Neuronal stem cell (in vitro differentiated cells): Measurements from ENCODE around the gene IMP4.

Experiments
- DNase-seq: peaks from one replicate; pipeline ENCODE4 v3.0.0-alpha.2; 2013; ENCODE audit warnings: low spot score
- H2AFZ ChIP-seq: one replicate; pipeline ENCODE4 v1.6.1; 2013; ENCODE audit warnings: mild to moderate bottlenecking, low read length, inconsistent platforms
- H2AK5ac ChIP-seq: 2 replicates; pipeline ENCODE4 v1.6.1; 2013; ENCODE audit warnings: low read depth, mild to moderate bottlenecking, inconsistent platforms, low read length, moderate library complexity, mixed read lengths
- H2BK120ac ChIP-seq: 2 replicates; pipeline ENCODE4 v1.6.1; 2013; ENCODE audit warnings: low read depth, mild to moderate bottlenecking, inconsistent platforms, low read length, moderate library complexity, mixed read lengths
- H2BK12ac ChIP-seq: one replicate; pipeline ENCODE4 v1.6.1; 2013; ENCODE audit warnings: low read length, inconsistent platforms
- H2BK15ac ChIP-seq: 2 replicates; pipeline ENCODE4 v1.6.1; 2013; ENCODE audit warnings: mild to moderate bottlenecking, low read length, inconsistent platforms, mixed read lengths
- H2BK5ac ChIP-seq: one replicate; pipeline ENCODE4 v1.6.1; 2013; ENCODE audit warnings: inconsistent platforms, mild to moderate bottlenecking, low read length, moderate library complexity
- H3K14ac ChIP-seq: one replicate; pipeline ENCODE4 v1.6.1; 2013; ENCODE audit warnings: low read length, inconsistent platforms
- H3K18ac ChIP-seq: 2 replicates; pipeline ENCODE4 v1.6.1; 2013; ENCODE audit warnings: low read length, inconsistent platforms
- H3K23ac ChIP-seq: 2 replicates; pipeline ENCODE4 v1.6.1; 2013; ENCODE audit warnings: low read depth, mild to moderate bottlenecking, mixed read lengths, low read length, inconsistent platforms; ENCODE audit not compliant: poor library complexity
- H3K27ac ChIP-seq: replicated peaks from 3 replicates; pipeline ENCODE4 v1.5.1; 2013; ENCODE audit warnings: low read length, inconsistent platforms
- H3K27me3 ChIP-seq, 3 experiments: 2 replicates each; pipeline ENCODE4 v1.6.1; 2013; ENCODE audit warnings: low read length in 3 of 3, mild to moderate bottlenecking in 2 of 3, inconsistent platforms in 1 of 3, low read depth in 1 of 3, mixed read lengths in 1 of 3, moderate library complexity in 1 of 3; ENCODE audit not compliant: control insufficient read depth in 3 of 3, insufficient read depth in 3 of 3
- H3K36me3 ChIP-seq, 2 donors: replicated peaks in 1 of 2; 2 replicates each; pipeline ENCODE4 v1.6.1; 2013; ENCODE audit warnings: low read length in 2 of 2; ENCODE audit not compliant: control insufficient read depth in 2 of 2, insufficient read depth in 2 of 2
- H3K4ac ChIP-seq: 2 replicates; pipeline ENCODE4 v1.6.1; 2013; ENCODE audit warnings: inconsistent platforms, mild to moderate bottlenecking, low read length, moderate library complexity
- H3K4me1 ChIP-seq, 2 donors: 1 replicate in 1 of 2; 2 replicates in 1 of 2; pipeline ENCODE4 v1.6.1; 2013; ENCODE audit warnings: low read length in 2 of 2, low read depth in 1 of 2; ENCODE audit not compliant: control insufficient read depth in 2 of 2, insufficient read depth in 1 of 2
- H3K4me2 ChIP-seq: one replicate; pipeline ENCODE4 v1.6.1; 2013; ENCODE audit warnings: mild to moderate bottlenecking, low read length, inconsistent platforms; ENCODE audit not compliant: insufficient read depth, poor library complexity, severe bottlenecking
- H3K4me3 ChIP-seq, 2 donors: 2 replicates each; pipeline ENCODE4 v1.5.1; 2013; ENCODE audit warnings: low read length in 2 of 2, mild to moderate bottlenecking in 2 of 2, inconsistent platforms in 1 of 2, moderate library complexity in 1 of 2
- H3K79me1 ChIP-seq: one replicate; pipeline ENCODE4 v1.6.1; 2013; ENCODE audit warnings: low read depth, mild to moderate bottlenecking, inconsistent platforms, low read length, moderate library complexity
- H3K9ac ChIP-seq: one replicate; pipeline ENCODE4 v1.6.1; 2013; ENCODE audit warnings: mild to moderate bottlenecking, low read depth, low read length, inconsistent platforms; ENCODE audit not compliant: poor library complexity
- H3K9me3 ChIP-seq, 2 donors: replicated peaks in 1 of 2; 2 replicates each; pipeline versions ENCODE3 to v1.6.1; 2013; ENCODE audit warnings: low read length in 2 of 2, mild to moderate bottlenecking in 2 of 2, inconsistent platforms in 1 of 2, low read depth in 1 of 2, mixed read lengths in 1 of 2, moderate library complexity in 1 of 2; ENCODE audit not compliant: control insufficient read depth in 2 of 2, insufficient read depth in 1 of 2
- H4K8ac ChIP-seq: one replicate; pipeline ENCODE4 v1.6.1; 2013; ENCODE audit warnings: low read depth, mild to moderate bottlenecking, inconsistent platforms, low read length, moderate library complexity
- H4K91ac ChIP-seq: one replicate; pipeline ENCODE4 v1.6.1; 2013; ENCODE audit warnings: low read length, low read depth, mild to moderate bottlenecking, inconsistent platforms; ENCODE audit not compliant: poor library complexity
- WGBS, 2 donors: extraction: QIAGEN DNeasy Blood & Tissue Kit; methylation state at CpG; one replicate each; pipeline ENCODE4 v1.1.7; 2013; ENCODE audit warnings: missing lambda C conversion rate in 2 of 2, mixed read lengths in 1 of 2; ENCODE audit not compliant: insufficient read length in 2 of 2, insufficient replicate concordance in 1 of 2; ENCODE audit errors: extremely low coverage in 2 of 2; 5-methylcytosine and 5-hydroxymethylcytosine counted together

IMP4 gene

DNA sequence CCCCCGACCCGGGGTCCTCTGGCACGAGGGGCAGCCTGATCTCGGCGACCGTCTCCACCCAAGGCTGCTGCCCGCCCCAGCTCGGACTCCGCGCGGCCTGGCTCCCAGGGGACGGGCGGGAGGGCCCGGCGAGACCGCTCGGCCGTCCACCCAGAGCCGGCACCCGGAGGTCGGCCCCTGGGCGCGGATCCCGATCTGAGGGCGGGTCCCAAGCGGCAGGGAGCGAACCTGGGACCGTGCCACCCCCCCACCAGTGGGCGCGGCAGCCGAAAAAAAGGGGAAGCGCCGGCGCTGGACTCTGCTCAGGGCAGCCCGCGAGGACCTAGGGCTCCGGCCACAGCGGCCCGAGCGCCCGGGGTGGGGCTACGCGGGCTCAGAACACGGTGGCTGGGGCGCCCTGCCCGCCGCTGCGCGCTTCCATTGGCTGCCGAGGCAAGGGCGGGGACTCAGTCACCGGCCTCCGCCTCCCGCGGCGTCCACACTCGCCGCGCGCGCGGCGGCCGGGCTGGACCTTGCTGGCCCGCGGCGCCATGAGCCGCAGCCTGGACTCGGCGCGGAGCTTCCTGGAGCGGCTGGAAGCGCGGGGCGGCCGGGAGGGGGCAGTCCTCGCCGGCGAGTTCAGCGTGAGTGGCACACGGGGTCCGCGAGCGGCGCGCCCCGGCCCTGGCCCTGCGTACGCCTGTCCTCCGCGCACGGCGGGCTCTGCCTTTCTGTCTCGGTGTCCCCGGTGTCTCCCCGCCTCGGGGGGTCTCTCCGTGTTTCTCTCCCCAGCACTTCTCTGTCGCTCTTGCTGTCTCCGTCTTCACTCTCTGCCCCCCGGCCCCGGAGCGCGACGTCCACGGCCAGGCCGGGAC is 13.1 kb downstream of the IMP4 start, which contains the start of gene PTPN18:
Gene PTPN18, plus strand, starts transcription at position 479 of the 854 bp plus-strand sequence. Its CDS starts 52 bp downstream, at position 531.
- H3K79me1 ChIP-seq, result peaks cover 6% of the 10 kb centered on the region
- H2AK5ac ChIP-seq, result peak within 1 kb of the TSS; percentile 72
- peak within 1 kb of the TSS; percentile 10 for H2BK15ac ChIP-seq
- peak within 1 kb of the TSS; percentile 99 for H2AFZ ChIP-seq
- H3K9me3 ChIP-seq, result no peaks in the 10 kb centered on the region
- no peak within 1 kb of the TSS for H3K27ac ChIP-seq
- H3K4me2 ChIP-seq, result peak within 1 kb of the TSS; percentile 96
- peak within 1 kb of the TSS; percentile 89 for H2BK5ac ChIP-seq
- H3K23ac ChIP-seq, result peak within 1 kb of the TSS; percentile 90
- peak within 1 kb of the TSS; percentile 86 for H3K9ac ChIP-seq
- H3K18ac ChIP-seq, result peak within 1 kb of the TSS; percentile 97
- no peaks in the 10 kb centered on the region for H3K36me3 ChIP-seq
- WGBS, 2 donors, result no CpG with 5 or more reads among the region's 107 CpGs
- H2BK12ac ChIP-seq, result no peak within 1 kb of the TSS
- peak within 1 kb of the TSS; percentile 35 for H2BK120ac ChIP-seq
- peak; percentile 85 for DNase-seq
- no peak within 1 kb of the TSS for H3K14ac ChIP-seq
- no peak within 1 kb of the TSS for H4K8ac ChIP-seq
- no peak within 1 kb of the TSS for H4K91ac ChIP-seq
- no peak within 1 kb of the TSS for H3K4ac ChIP-seq
- peaks cover 0 to 6% (median 0%) of the 10 kb centered on the region in 3 experiments for H3K27me3 ChIP-seq
- peak within 1 kb of the TSS; percentile 72 to 89 for H3K4me3 ChIP-seq
- H3K4me1 ChIP-seq, result peaks cover 20 to 22% of the 10 kb centered on the region in 2 donors

DNA sequence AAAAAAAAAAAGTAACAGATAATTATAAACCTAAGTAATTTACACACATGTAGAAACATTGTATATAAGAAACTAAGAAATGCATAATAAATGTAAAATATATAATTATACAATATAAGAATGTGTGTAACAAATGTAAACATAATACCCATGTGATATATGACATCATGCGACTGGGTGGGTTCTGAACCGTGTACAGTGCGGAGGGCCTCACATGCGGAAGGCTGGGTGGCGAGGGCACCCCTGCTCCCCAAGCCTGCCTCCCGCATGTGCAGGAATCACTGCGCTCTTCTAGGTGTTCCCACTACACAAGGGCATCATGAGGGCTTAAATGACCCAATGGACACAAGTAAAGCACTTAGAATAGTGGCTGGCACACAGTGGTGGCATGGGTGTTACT is 15.2 kb downstream of the IMP4 start:
- Histone ChIP-seq H3K4me2 (no peak overlapping the region), H2BK12ac (no peak overlapping the region), H2AFZ (no peak overlapping the region), H2AK5ac (no peak overlapping the region), H3K4ac (no peak overlapping the region), H3K79me1 (peaks cover 6% of the 10 kb centered on the region), H3K4me1 (peaks cover 8 to 15% of the 10 kb centered on the region in 2 donors), H3K27me3 (peaks cover 0 to 6% (median 0%) of the 10 kb centered on the region in 3 experiments), H3K9me3 (no peaks in the 10 kb centered on the region), H3K23ac (no peak overlapping the region), H3K27ac (no peak overlapping the region), H2BK120ac (no peak overlapping the region), H3K9ac (no peak overlapping the region), H3K4me3 (no peak overlapping the region), H3K14ac (no peak overlapping the region), H4K91ac (no peak overlapping the region), H2BK5ac (no peak overlapping the region), H2BK15ac (no peak overlapping the region), H3K18ac (no peak overlapping the region), H3K36me3 (no peaks in the 10 kb centered on the region), H4K8ac (no peak overlapping the region)
- DNase-seq, result no peak
- no CpG with 5 or more reads among the region's 7 CpGs for WGBS, 2 donors

DNA sequence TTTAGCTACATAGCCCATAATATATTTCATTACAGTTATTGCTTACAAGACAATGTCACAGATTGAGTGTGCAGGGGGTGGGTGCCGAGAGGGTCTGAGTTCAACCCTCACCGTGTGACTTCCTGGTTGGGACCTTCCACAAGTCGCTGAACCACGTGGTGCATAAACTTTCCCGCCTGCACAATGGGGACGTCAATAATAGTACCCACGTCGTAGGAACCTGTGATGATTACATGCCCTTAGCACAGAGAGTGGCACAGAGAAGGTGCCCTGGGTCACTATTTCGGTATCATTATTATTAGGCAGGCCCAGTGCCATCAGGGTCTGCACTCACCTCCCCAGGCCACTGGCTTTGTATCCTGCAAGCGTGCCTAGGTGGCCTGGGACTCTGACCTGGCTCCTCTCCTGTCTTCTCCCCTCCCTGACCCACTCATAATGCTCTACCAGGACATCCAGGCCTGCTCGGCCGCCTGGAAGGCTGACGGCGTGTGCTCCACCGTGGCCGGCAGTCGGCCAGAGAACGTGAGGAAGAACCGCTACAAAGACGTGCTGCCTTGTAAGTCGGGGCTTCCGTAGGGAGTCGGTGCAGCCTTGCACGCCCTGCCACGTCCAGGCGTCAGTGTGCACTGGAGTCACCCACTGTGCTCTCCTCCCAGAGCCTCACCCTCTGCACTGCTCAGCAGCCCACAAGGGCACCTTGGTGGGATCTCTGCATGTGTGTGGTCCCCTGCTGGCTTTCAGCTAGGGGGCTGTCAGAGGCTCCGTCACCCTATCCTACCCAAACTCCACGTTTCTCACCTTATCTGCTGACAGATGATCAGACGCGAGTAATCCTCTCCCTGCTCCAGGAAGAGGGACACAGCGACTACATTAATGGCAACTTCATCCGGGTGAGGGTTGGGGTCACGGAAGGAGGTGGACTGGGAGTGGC is 16.0 kb downstream of the IMP4 start:
- H2BK5ac ChIP-seq, result no peak overlapping the region
- peaks cover 0 to 6% (median 0%) of the 10 kb centered on the region in 3 experiments for H3K27me3 ChIP-seq
- H2BK15ac ChIP-seq, result peak overlapping the region; percentile 22
- no peak overlapping the region for H3K4me3 ChIP-seq
- no peak overlapping the region for H4K8ac ChIP-seq
- H3K4me2 ChIP-seq, result no peak overlapping the region
- H3K9ac ChIP-seq, result no peak overlapping the region
- no peaks in the 10 kb centered on the region for H3K36me3 ChIP-seq
- H3K23ac ChIP-seq, result peak overlapping the region; percentile 17
- H3K14ac ChIP-seq, result no peak overlapping the region
- no peak for DNase-seq
- no peak overlapping the region for H3K27ac ChIP-seq
- no peaks in the 10 kb centered on the region for H3K9me3 ChIP-seq
- no peak overlapping the region for H3K18ac ChIP-seq
- peaks cover 6 to 7% of the 10 kb centered on the region in 2 donors for H3K4me1 ChIP-seq
- no peak overlapping the region for H2AK5ac ChIP-seq
- no peak overlapping the region for H3K4ac ChIP-seq
- WGBS, 2 donors, result no CpG with 5 or more reads among the region's 33 CpGs
- H2AFZ ChIP-seq, result no peak overlapping the region
- H2BK12ac ChIP-seq, result no peak overlapping the region
- H4K91ac ChIP-seq, result no peak overlapping the region
- H3K79me1 ChIP-seq, result peaks cover 6% of the 10 kb centered on the region
- no peak overlapping the region for H2BK120ac ChIP-seq
